H1 (cell line): ENCODE results near the gene RNU6-9. TPM values are rescaled to one million over a fixed set of nuclear protein-coding genes. Genes with fewer than 3 reads are reported as not detected.

Experiments used
- CBX8 ChIP-seq: fragments of 300-800, 300-1000 bp; sonication (generic); IDR thresholded peaks from 2 replicates; pipeline ENCODE4 v1.7.1; 2016; ENCODE audit warnings: low read depth, low read length, borderline replicate concordance
- CHD1 ChIP-seq: IDR thresholded peaks from 2 replicates; pipeline ENCODE4 v1.6.1; 2012; ENCODE audit warnings: low read depth, low read length, improper control_type of control experiment
- CHD2 ChIP-seq: IDR thresholded peaks from 2 replicates; pipeline ENCODE4 v1.6.1; 2012; ENCODE audit warnings: low read length, improper control_type of control experiment
- CTBP2 ChIP-seq: IDR thresholded peaks from 2 replicates; pipeline ENCODE4 v1.7.0; 2011; ENCODE audit warnings: borderline replicate concordance, mild to moderate bottlenecking, moderate library complexity, mixed read lengths, low read length; ENCODE audit not compliant: insufficient read depth, insufficient read length
- E2F6 ChIP-seq: IDR thresholded peaks from 2 replicates; pipeline ENCODE4 v1.6.1; 2012; ENCODE audit warnings: inconsistent platforms
- EP300 ChIP-seq, 2 experiments: IDR thresholded peaks; 1 replicate in 1 of 2; 2 replicates in 1 of 2; pipeline ENCODE4 v1.6.1; 2011 to 2012; ENCODE audit warnings: low read depth in 2 of 2, low read length in 2 of 2, mild to moderate bottlenecking in 2 of 2, borderline replicate concordance in 1 of 2, inconsistent platforms in 1 of 2, moderate library complexity in 1 of 2
- FOSL1 ChIP-seq: IDR thresholded peaks from 2 replicates; pipeline ENCODE4 v1.6.1; 2011; ENCODE audit warnings: mild to moderate bottlenecking, low read depth, low read length, moderate library complexity; ENCODE audit not compliant: insufficient read depth
- POLR2A ChIP-seq, 2 experiments: IDR thresholded peaks; 1 replicate in 1 of 2; 2 replicates in 1 of 2; pipeline ENCODE4 v1.6.1; 2011; ENCODE audit warnings: low read depth in 2 of 2, low read length in 2 of 2, mild to moderate bottlenecking in 2 of 2; ENCODE audit errors: control extremely low read depth in 1 of 2
- RFX5 ChIP-seq: IDR thresholded peaks from 2 replicates; pipeline ENCODE4 v1.6.1; 2011; ENCODE audit warnings: low read depth, low read length, improper control_type of control experiment, borderline replicate concordance
- SUZ12 ChIP-seq: fragments of 200-600 bp; sonication (generic); IDR thresholded peaks from 2 replicates; pipeline ENCODE4 v1.6.1; 2012; ENCODE audit warnings: mild to moderate bottlenecking, inconsistent platforms, low read length, moderate library complexity, mixed read lengths
- TCF12 ChIP-seq: IDR thresholded peaks from 2 replicates; pipeline ENCODE4 v1.6.1; 2011; ENCODE audit warnings: low read depth, mild to moderate bottlenecking, low read length
- polyA plus RNA-seq, 7 experiments: library from polyadenylated mRNA; depleted of rRNA in 3 of 7; stranded (reverse) in 5 of 7; unstranded in 2 of 7; fragments of >200 nt in 5 of 7; fragments of 200-250 nt in 2 of 7; gene quantifications; 1 replicate in 5 of 7; 2 replicates in 1 of 7; 4 replicates in 1 of 7; pipeline versions ENCODE4 v1.2.1 to v1.2.3, GENCODE V29; 2011 to 2013; ENCODE audit warnings: missing spikeins in 2 of 7, mixed read lengths in 2 of 7
- total RNA-seq: library from RNA; stranded (reverse); fragmentation: NEBNext Ultra II Directional; extraction: Animal tissue kit (Norgen Biotek cat#: 25700); gene quantifications from 2 replicates; pipeline ENCODE4 v1.2.1, GENCODE V29; 2021
- TF ChIP-seq, protein P1 (sequence below): fragments of 300-600 bp; sonication (generic); IDR thresholded peaks from 2 replicates; pipeline ENCODE4 v1.7.1; 2012; ENCODE audit warnings: low read length, moderate library complexity, mild to moderate bottlenecking, inconsistent platforms; ENCODE audit not compliant: insufficient replicate concordance

Gene RNU6-9
- total and polyA plus RNA-seq, 2 of the 8 experiments (the other 6 are each of a cell fraction or from before 2014, with no cell fraction given), result not detected

DNA sequence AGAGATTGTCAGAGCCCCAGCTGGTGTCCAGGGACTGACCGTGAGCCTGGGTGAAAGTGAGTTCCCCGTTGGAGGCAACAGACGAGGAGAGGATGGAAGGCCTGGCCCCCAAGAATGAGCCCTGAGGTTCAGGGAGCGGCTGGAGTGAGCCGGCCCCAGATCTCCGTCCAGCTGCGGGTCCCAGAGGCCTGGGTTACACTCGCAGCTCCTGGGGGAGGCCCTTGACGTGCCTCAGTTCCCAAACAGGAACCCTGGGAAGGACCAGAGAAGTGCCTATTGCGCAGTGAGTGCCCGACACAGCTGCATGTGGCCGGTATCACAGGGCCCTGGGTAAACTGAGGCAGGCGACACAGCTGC is 42.3 kb upstream of the RNU6-9 start (continued):
- TF ChIP-seq, protein P1, sequence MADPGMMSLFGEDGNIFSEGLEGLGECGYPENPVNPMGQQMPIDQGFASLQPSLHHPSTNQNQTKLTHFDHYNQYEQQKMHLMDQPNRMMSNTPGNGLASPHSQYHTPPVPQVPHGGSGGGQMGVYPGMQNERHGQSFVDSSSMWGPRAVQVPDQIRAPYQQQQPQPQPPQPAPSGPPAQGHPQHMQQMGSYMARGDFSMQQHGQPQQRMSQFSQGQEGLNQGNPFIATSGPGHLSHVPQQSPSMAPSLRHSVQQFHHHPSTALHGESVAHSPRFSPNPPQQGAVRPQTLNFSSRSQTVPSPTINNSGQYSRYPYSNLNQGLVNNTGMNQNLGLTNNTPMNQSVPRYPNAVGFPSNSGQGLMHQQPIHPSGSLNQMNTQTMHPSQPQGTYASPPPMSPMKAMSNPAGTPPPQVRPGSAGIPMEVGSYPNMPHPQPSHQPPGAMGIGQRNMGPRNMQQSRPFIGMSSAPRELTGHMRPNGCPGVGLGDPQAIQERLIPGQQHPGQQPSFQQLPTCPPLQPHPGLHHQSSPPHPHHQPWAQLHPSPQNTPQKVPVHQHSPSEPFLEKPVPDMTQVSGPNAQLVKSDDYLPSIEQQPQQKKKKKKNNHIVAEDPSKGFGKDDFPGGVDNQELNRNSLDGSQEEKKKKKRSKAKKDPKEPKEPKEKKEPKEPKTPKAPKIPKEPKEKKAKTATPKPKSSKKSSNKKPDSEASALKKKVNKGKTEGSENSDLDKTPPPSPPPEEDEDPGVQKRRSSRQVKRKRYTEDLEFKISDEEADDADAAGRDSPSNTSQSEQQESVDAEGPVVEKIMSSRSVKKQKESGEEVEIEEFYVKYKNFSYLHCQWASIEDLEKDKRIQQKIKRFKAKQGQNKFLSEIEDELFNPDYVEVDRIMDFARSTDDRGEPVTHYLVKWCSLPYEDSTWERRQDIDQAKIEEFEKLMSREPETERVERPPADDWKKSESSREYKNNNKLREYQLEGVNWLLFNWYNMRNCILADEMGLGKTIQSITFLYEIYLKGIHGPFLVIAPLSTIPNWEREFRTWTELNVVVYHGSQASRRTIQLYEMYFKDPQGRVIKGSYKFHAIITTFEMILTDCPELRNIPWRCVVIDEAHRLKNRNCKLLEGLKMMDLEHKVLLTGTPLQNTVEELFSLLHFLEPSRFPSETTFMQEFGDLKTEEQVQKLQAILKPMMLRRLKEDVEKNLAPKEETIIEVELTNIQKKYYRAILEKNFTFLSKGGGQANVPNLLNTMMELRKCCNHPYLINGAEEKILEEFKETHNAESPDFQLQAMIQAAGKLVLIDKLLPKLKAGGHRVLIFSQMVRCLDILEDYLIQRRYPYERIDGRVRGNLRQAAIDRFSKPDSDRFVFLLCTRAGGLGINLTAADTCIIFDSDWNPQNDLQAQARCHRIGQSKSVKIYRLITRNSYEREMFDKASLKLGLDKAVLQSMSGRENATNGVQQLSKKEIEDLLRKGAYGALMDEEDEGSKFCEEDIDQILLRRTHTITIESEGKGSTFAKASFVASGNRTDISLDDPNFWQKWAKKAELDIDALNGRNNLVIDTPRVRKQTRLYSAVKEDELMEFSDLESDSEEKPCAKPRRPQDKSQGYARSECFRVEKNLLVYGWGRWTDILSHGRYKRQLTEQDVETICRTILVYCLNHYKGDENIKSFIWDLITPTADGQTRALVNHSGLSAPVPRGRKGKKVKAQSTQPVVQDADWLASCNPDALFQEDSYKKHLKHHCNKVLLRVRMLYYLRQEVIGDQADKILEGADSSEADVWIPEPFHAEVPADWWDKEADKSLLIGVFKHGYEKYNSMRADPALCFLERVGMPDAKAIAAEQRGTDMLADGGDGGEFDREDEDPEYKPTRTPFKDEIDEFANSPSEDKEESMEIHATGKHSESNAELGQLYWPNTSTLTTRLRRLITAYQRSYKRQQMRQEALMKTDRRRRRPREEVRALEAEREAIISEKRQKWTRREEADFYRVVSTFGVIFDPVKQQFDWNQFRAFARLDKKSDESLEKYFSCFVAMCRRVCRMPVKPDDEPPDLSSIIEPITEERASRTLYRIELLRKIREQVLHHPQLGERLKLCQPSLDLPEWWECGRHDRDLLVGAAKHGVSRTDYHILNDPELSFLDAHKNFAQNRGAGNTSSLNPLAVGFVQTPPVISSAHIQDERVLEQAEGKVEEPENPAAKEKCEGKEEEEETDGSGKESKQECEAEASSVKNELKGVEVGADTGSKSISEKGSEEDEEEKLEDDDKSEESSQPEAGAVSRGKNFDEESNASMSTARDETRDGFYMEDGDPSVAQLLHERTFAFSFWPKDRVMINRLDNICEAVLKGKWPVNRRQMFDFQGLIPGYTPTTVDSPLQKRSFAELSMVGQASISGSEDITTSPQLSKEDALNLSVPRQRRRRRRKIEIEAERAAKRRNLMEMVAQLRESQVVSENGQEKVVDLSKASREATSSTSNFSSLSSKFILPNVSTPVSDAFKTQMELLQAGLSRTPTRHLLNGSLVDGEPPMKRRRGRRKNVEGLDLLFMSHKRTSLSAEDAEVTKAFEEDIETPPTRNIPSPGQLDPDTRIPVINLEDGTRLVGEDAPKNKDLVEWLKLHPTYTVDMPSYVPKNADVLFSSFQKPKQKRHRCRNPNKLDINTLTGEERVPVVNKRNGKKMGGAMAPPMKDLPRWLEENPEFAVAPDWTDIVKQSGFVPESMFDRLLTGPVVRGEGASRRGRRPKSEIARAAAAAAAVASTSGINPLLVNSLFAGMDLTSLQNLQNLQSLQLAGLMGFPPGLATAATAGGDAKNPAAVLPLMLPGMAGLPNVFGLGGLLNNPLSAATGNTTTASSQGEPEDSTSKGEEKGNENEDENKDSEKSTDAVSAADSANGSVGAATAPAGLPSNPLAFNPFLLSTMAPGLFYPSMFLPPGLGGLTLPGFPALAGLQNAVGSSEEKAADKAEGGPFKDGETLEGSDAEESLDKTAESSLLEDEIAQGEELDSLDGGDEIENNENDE, result no peak
- no peak for TF ChIP-seq EP300 (IDR thresholded peaks at IDR 0.05; ENCODE audit: borderline replicate concordance in 1 of 2, low read depth in 2 of 2, low read length in 2 of 2)
- no peak for TF ChIP-seq FOSL1
- TF ChIP-seq CBX8, result no peak
- no peak for TF ChIP-seq TCF12
- TF ChIP-seq POLR2A (IDR thresholded peaks at IDR 0.05; ENCODE audit: control extremely low read depth in 1 of 2, low read depth in 2 of 2, low read length in 2 of 2), result no peak
- TF ChIP-seq RFX5, result no peak
- no peak for TF ChIP-seq CHD2
- no peak for TF ChIP-seq CTBP2
- no peak for TF ChIP-seq E2F6
- TF ChIP-seq SUZ12, result no peak
- TF ChIP-seq CHD1, result no peak
